ENCODE results near the gene INF2. TPM values are rescaled to one million over a fixed set of nuclear protein-coding genes. Genes with fewer than 3 reads are reported as not detected.
"Not testable (repeated sequence)": the region's sequence is repeated elsewhere in the genome, so short reads cannot be mapped to it uniquely, and the experiment has no call there.

Gene INF2
- total and polyA plus RNA-seq, 9 of the 15 experiments (the other 6 are each of a cell fraction or from before 2014, with no cell fraction given) = 0.56 to 31.3 (median 7.8) TPM

DNA sequence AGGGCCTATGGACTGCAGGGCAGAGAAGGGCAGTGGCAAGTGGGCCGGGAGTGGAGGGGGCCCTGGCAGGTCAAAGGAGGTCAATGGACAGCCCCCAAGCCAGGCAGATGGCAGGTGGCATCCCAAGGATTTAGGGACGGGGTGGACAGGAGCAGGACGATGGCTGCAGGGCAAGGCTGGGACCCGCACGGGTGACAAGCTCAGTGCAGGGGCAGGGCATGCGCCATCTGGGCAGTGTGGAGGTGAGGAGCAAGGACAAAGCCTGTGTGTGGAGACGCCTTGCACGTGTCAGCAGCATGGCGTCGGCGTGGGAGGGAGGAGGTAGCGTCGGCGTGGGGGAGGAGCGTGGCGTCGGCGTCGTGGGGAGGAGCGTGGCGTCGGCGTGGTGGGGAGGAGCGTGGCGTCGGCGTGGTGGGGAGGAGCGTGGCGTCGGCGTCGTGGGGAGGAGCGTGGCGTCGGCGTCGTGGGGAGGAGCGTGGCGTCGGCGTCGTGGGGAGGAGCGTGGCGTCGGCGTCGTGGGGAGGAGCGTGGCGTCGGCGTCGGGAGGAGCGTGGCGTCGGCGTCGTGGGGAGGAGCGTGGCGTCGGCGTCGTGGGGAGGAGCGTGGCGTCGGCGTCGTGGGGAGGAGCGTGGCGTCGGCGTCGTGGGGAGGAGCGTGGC, 39.9 kb downstream of the INF2 start (continued):
- TF ChIP-seq FOXK1 (CRISPR knock-in tag; IDR thresholded peaks at IDR 0.05; ENCODE audit: borderline replicate concordance) (peak; percentile 78; the same call in 1 of the 2 replicates), ETV6 (CRISPR knock-in tag; IDR thresholded peaks at IDR 0.05; ENCODE audit: borderline replicate concordance) (peak; percentile 91; the same call in 1 of the 2 replicates), ZNF431 (CRISPR knock-in tag; IDR thresholded peaks at IDR 0.05) (peak; percentile 63; the same call in 1 of the 2 replicates), MAZ (CRISPR knock-in tag; conservative IDR thresholded peaks at IDR 0.05 in 1 of 2, IDR thresholded peaks at IDR 0.05 in 1 of 2) (peak; percentile 60 to 75), NFRKB (IDR thresholded peaks at IDR 0.05; ENCODE audit: low read depth) (peak; percentile 82; the same call in 1 of the 2 replicates), TOE1 (IDR thresholded peaks at IDR 0.05; ENCODE audit: borderline replicate concordance) (0 out of 2 replicates have a peak, but pooled peaks have one; percentile 20)
- not testable (repeated sequence) for TF ChIP-seq ETV6 (IDR thresholded peaks at IDR 0.05; ENCODE audit: borderline replicate concordance in 1 of 2, low read depth in 2 of 2, low read length in 1 of 2); TOE1 (CRISPR knock-in tag; IDR thresholded peaks at IDR 0.05; ENCODE audit: borderline replicate concordance, low read depth)
- TF ChIP-seq, protein P1, sequence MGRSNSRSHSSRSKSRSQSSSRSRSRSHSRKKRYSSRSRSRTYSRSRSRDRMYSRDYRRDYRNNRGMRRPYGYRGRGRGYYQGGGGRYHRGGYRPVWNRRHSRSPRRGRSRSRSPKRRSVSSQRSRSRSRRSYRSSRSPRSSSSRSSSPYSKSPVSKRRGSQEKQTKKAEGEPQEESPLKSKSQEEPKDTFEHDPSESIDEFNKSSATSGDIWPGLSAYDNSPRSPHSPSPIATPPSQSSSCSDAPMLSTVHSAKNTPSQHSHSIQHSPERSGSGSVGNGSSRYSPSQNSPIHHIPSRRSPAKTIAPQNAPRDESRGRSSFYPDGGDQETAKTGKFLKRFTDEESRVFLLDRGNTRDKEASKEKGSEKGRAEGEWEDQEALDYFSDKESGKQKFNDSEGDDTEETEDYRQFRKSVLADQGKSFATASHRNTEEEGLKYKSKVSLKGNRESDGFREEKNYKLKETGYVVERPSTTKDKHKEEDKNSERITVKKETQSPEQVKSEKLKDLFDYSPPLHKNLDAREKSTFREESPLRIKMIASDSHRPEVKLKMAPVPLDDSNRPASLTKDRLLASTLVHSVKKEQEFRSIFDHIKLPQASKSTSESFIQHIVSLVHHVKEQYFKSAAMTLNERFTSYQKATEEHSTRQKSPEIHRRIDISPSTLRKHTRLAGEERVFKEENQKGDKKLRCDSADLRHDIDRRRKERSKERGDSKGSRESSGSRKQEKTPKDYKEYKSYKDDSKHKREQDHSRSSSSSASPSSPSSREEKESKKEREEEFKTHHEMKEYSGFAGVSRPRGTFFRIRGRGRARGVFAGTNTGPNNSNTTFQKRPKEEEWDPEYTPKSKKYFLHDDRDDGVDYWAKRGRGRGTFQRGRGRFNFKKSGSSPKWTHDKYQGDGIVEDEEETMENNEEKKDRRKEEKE (IDR thresholded peaks at IDR 0.05; ENCODE audit: borderline replicate concordance in 1 of 2, control insufficient read depth in 1 of 2, low read depth in 2 of 2, low read length in 1 of 2) = peak in 1 of 2 experiments; percentile 83; a peak in 1 of 4 replicates
- TF ChIP-seq, protein P2, sequence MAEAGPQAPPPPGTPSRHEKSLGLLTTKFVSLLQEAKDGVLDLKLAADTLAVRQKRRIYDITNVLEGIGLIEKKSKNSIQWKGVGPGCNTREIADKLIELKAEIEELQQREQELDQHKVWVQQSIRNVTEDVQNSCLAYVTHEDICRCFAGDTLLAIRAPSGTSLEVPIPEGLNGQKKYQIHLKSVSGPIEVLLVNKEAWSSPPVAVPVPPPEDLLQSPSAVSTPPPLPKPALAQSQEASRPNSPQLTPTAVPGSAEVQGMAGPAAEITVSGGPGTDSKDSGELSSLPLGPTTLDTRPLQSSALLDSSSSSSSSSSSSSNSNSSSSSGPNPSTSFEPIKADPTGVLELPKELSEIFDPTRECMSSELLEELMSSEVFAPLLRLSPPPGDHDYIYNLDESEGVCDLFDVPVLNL (CRISPR knock-in tag; IDR thresholded peaks at IDR 0.05; ENCODE audit: low read depth) = peak; percentile 66; the same call in 1 of the 2 replicates
- TF ChIP-seq, protein P3, sequence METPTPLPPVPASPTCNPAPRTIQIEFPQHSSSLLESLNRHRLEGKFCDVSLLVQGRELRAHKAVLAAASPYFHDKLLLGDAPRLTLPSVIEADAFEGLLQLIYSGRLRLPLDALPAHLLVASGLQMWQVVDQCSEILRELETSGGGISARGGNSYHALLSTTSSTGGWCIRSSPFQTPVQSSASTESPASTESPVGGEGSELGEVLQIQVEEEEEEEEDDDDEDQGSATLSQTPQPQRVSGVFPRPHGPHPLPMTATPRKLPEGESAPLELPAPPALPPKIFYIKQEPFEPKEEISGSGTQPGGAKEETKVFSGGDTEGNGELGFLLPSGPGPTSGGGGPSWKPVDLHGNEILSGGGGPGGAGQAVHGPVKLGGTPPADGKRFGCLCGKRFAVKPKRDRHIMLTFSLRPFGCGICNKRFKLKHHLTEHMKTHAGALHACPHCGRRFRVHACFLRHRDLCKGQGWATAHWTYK (CRISPR knock-in tag; IDR thresholded peaks at IDR 0.05) = peak; percentile 79; the same call in 1 of the 2 replicates
- TF ChIP-seq, protein P4, sequence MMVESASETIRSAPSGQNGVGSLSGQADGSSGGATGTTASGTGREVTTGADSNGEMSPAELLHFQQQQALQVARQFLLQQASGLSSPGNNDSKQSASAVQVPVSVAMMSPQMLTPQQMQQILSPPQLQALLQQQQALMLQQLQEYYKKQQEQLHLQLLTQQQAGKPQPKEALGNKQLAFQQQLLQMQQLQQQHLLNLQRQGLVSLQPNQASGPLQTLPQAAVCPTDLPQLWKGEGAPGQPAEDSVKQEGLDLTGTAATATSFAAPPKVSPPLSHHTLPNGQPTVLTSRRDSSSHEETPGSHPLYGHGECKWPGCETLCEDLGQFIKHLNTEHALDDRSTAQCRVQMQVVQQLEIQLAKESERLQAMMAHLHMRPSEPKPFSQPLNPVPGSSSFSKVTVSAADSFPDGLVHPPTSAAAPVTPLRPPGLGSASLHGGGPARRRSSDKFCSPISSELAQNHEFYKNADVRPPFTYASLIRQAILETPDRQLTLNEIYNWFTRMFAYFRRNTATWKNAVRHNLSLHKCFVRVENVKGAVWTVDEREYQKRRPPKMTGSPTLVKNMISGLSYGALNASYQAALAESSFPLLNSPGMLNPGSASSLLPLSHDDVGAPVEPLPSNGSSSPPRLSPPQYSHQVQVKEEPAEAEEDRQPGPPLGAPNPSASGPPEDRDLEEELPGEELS (CRISPR knock-in tag; IDR thresholded peaks at IDR 0.05; ENCODE audit: borderline replicate concordance) = peak; percentile 93; the same call in 1 of the 2 replicates
- TF ChIP-seq, protein P5, sequence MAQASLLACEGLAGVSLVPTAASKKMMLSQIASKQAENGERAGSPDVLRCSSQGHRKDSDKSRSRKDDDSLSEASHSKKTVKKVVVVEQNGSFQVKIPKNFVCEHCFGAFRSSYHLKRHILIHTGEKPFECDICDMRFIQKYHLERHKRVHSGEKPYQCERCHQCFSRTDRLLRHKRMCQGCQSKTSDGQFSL (CRISPR knock-in tag; IDR thresholded peaks at IDR 0.05) = 0 out of 2 replicates have a peak, but pooled peaks have one; percentile 70
- TF ChIP-seq, protein P5 (tag; IDR thresholded peaks at IDR 0.05) = not testable (repeated sequence)

Data from K562 (cell line).